NCI-H524 treated with DMSO at 0.1 percent for 48 hours (cell line): ENCODE data around the gene KDM2A.
"Not testable (repeated sequence)": the region's sequence is repeated elsewhere in the genome, so short reads cannot be mapped to it uniquely, and the experiment has no call there.

Experiments
- DNase-seq: peaks from one replicate; lab custom pipeline; 2025; lab: John Stamatoyannopoulos, UW

The KDM2A gene

GRCh38 chr11:67118181-67118766 lies 789 bp upstream of the KDM2A start:
- no peak for DNase-seq

DNA sequence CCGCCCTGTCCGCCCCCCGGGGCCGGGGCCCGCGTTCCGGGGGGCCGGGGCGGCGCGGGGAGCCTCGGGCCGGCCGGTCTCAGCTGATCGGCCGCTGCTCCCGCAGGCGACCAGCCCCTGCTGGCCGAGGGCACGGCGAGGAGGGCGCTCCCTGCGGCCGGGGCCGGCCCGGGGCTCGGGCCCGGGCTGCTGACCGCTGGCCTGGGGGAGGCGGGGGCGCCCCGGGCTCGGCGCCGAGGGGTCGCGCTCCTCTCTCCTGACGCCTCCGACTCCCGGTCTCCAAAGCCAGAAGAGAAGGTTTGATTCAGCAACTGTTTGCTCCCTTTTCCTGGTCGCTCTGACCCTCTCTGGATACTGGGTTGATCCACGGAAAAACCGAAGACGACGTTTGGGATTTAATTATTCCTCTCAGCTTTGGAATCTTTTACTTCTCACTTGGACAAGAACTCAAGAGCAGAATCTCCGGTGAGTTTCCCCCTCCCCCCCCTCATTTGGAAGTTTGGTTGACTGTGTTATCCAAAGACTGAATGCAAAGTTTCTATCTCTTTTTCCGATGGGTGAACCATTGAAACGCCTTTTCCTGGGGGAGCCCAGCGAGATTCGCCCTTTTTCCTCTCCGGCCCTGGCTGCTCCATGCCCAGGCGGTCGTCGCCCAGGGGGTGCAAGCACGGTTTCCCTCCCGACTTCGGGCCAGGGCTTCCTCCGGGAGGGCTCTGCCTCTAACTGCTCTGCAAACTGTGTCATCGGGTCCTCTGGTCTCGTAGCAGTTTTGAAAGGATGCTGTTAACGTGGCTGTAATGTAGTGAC lies 725 bp downstream of the KDM2A start:
- DNase-seq: no peak

DNA sequence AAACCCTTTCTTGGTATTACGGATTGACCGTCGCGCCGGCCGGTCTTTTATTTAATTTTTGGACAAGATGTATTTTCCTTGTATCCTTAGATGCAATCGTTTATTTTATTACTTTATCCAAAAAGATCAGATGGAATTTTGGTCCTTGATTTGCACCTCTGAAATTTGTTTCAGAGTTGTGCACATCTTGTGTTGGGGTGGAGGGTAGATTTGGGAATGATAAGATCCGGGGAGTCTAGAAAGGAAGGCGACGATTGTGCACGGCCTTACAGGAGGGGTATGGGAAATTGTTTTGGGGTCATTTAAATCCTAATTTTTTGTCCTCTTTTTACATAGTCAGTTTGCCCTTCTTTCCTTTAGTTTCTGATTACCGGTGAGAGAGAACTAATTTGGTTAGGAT lies 1.4 kb downstream of the KDM2A start:
- no peak for DNase-seq

DNA sequence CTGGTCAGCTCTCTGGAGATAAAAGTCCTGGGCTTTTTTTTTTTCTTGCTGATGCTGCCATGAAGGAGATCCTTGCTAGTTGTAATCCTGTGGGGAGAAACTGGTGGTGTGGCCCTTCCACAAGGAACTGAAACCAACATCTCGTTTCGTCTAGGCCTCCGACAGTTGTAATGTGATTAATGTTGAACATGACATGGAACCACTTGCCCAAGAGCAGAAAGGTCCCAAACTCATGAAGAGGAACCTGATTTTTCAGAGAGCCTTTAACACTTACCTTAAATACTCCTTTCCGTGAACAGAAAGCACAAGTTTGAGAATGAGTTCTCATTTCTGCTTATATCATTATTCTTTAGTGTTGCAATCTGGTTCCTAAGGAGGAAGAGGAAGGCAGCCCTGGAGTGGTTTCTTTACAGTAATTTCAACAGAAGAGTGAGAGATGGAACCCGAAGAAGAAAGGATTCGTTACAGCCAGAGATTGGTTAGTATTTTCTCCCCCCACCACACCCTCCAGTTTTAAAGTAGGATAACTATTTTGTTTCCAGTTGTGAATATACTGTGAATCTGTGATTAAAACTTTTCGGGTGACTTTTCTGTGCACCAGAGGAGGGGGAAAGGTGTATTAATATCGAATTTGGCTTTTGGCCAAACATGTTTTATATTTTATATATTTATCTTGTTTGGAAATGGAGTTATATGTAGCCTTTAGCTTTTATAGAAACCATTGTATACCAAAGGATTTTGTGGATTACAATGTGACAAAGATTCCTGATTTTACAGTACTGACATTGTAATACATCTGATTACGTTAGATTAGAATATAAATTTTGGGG lies 2.0 kb downstream of the KDM2A start:
- no peak for DNase-seq

- DNase-seq: not testable (repeated sequence)
Measured at GRCh38 chr11:67123801-67124200, 4.7 kb downstream of the KDM2A start.

DNA sequence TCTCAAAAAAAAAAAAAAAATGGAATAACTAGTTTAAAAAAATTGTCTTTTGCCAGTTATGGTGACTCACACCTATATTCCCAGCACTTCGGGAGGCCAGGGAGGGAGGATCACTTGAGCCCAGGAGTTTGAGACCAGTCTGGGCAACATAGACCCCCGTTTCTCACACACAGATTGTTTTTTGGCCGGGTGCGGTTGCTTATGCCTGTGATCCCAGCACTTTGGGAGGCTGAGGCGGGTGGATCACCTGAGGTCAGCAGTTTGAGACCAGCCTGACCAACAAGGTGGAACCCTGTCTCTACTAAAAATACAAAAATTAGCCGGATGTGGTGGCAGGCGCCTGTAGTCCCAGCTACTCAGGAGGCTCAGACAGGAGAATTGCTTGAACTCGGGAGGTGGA lies 7.2 kb downstream of the KDM2A start:
- not testable (repeated sequence) for DNase-seq

DNA sequence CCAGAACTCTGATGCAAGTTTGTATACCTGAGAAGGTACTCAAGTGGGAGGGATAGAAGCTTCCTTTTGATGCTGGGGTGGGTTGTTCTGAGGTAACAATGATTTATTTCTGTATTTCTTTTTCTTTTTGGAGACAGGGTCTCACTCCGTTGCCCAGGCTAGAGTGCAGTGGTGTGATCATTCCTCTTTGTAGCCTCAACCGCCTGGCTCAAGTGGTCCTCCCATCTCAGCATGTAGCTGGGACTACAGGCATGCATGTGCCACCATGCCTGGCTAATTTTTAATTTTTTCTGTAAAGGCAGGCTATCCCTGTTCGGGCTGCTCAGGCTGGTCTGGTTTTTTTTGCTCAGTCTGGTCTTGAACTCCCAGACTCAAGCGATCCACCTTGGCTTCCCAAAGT lies 7.9 kb downstream of the KDM2A start:
- no peak for DNase-seq

- not testable (repeated sequence) for DNase-seq
Measured at GRCh38 chr11:67130861-67131260, 11.8 kb downstream of the KDM2A start.

GRCh38 chr11:67136156-67136555 lies 17.1 kb downstream of the KDM2A start:
- no peak for DNase-seq

DNA sequence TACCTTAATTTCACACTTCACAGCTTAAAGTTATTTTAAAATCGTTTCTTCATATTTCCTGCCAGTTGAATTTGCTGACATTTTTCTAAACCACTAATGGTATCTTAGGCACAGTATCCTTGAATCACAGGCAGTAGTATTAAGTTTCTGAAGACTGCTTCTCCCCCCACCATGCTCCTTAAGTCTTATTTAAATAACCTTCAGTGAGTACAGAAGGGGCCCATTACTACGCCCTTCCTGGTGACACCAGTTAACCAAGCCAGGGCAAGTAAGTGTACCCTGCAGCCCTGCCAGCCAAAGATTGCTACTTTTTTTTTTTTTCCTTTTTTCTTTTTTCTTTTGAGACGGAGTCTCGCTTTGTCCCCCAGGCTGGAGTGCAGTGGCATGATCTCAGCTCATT lies 19.9 kb downstream of the KDM2A start:
- DNase-seq: no peak

- no peak for DNase-seq
Measured at GRCh38 chr11:67146516-67147226, 27.6 kb downstream of the KDM2A start.

- DNase-seq: no peak
Measured at GRCh38 chr11:67153971-67154370, 34.9 kb downstream of the KDM2A start.

DNA sequence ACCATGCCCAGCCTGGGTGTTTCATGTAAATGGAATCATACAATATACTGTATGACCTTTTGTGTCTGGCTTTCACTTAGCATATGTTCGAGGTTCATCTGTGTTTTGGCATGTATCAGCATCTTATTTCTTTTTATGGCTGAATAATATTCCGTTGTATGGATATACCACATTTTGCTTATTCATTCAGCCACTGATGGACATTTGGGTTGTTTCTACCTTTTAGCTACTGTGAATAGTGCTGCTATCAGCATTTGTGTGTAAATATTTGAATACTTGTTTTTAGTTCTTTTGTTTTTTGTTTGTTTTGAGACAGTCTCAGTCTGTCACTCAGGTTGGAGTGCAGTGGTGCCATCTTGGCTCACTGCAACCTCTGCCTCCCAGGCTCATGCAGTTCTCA lies 35.7 kb downstream of the KDM2A start:
- DNase-seq: no peak

GRCh38 chr11:67157691-67158090 lies 38.6 kb downstream of the KDM2A start:
- DNase-seq: no peak

- no peak for DNase-seq
Measured at GRCh38 chr11:67158221-67158620, 39.2 kb downstream of the KDM2A start.

GRCh38 chr11:67160045-67160444 lies 41.0 kb downstream of the KDM2A start:
- DNase-seq: no peak

DNA sequence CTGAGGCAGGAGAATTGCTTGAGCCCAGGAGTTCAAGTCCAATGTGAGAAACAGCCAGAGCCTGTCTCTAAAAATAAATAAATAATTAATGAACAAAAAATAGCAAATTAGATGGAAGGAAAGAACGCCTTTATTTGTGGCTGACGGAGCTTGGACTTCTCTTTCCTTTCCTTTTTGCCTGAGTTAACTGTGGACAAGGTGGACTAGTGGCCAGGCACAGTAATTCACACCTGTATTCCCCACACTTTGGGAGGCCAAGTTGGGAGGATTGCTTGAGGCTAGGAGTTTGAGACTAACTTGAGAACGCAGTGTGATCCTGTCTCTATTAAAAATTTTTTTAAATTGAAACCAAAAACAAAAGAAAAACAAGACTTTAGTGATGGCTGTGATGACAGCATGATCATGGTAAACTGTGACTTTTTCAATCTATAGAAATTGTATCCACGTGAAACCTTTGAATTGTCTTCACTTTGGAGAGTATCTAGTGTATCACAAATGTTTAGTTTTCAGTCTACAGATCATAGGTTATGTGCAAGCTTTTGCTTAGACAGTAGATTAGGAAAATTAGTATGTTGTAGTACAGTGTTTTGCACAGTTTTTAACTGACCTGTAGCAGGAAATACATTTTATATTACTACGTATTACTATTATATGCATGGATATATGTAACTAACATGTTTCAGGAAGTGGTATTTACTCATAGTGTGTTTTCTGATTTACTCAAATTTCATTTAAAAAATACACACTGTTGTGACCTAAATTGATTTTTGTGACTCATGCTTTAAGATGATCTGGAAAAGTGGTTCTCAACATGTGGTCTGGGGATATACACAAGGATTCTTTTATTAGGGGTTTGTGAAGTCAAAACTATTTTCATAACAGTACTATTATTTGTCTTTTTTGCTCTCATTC lies 42.1 kb downstream of the KDM2A start:
- no peak for DNase-seq

GRCh38 chr11:67163006-67163405 lies 43.9 kb downstream of the KDM2A start:
- DNase-seq: no peak

DNA sequence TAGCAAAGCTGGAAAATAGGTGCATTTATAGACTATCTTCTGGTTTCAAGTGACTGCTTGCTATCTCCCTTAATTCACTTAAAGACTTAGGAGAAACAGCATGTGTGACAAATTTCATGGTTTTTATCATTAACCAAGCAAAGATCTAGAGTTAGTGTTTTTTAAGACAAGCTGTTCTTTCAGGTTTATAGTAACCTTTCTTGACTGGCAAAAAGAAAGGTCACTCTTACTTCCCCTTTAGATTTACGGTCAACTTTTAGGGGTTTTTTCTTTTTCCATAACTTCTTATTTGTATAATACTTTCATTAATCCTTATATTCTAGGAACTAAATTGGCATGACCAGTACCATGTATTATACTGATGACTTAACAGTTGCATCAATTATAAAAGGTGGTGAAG lies 46.6 kb downstream of the KDM2A start:
- no peak for DNase-seq

DNA sequence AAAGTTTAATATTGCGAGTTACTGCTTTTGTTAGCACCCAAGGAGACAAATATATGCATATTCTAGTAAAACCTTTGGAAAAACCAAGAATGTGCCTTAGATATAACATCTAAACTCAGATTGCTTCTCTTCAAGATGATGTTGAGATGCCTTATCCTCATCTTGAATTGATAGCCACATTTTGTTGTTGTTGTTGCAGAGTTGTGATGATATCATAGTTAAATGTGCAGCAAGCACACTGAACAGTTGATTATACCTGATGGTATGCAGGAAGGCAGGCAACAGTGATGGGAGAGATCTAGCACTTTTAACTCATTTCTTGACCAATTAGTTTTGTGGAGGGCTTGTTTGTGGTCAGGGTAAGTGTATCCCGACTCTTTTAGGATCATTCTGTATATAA lies 48.0 kb downstream of the KDM2A start:
- no peak for DNase-seq

GRCh38 chr11:67167719-67168118 lies 48.7 kb downstream of the KDM2A start:
- DNase-seq: no peak
